Stimulated activated CD4-positive, alpha-beta T cell treated with anti-CD3 and anti-CD28 coated beads, Interleukin-4, amount 100 ng/mL, for 4 hours (primary cell): ENCODE results near the gene ADPRS.

Experiments used
- DNase-seq, 2 experiments: peaks; one replicate each; pipeline ENCODE4 v3.0.0-alpha.2; 2020

ADPRS gene

GRCh38 chr1:36109041-36109679, 20.5 kb downstream of the ADPRS start:
- peak in 1 of 2 experiments; percentile 14 for DNase-seq

- DNase-seq = no peak
These were observed 22.5 kb downstream of the ADPRS start for GRCh38 chr1:36111151-36111550.

GRCh38 chr1:36112823-36113222, 24.1 kb downstream of the ADPRS start:
- DNase-seq = no peak

- DNase-seq = no peak
These were observed 25.7 kb downstream of the ADPRS start for GRCh38 chr1:36114371-36114770.

- DNase-seq = no peak
These were observed 26.5 kb downstream of the ADPRS start for GRCh38 chr1:36115200-36115669.

GRCh38 chr1:36115931-36116330, 27.2 kb downstream of the ADPRS start:
- no peak for DNase-seq

- no peak for DNase-seq
These were observed 28.2 kb downstream of the ADPRS start for GRCh38 chr1:36116901-36117300.

- DNase-seq = no peak
These were observed 29.9 kb downstream of the ADPRS start for GRCh38 chr1:36118447-36119204.

GRCh38 chr1:36119456-36119855, 30.8 kb downstream of the ADPRS start:
- DNase-seq = no peak

- DNase-seq = no peak
These were observed 33.7 kb downstream of the ADPRS start for GRCh38 chr1:36122062-36123030.

- DNase-seq = no peak
These were observed 34.7 kb downstream of the ADPRS start for GRCh38 chr1:36123356-36123755.

GRCh38 chr1:36124404-36125128, 35.9 kb downstream of the ADPRS start:
- DNase-seq = no peak

- DNase-seq = no peak
These were observed 36.7 kb downstream of the ADPRS start, which contains the start of gene COL8A2 for GRCh38 chr1:36125129-36125991. Gene COL8A2, minus strand, starts transcription at chr1:36125222. Its CDS starts 24,980 bp downstream, at chr1:36100242.

GRCh38 chr1:36126005-36126716, 37.5 kb downstream of the ADPRS start:
- no peak for DNase-seq

GRCh38 chr1:36126797-36127500, 38.3 kb downstream of the ADPRS start:
- DNase-seq = peak in 1 of 2 experiments; percentile 33

- DNase-seq = no peak
These were observed 39.6 kb downstream of the ADPRS start for GRCh38 chr1:36128126-36128904.

- DNase-seq = no peak
These were observed 40.2 kb downstream of the ADPRS start for GRCh38 chr1:36128905-36129206.

- DNase-seq = no peak
These were observed 43.3 kb downstream of the ADPRS start for GRCh38 chr1:36132029-36132428.

GRCh38 chr1:36133484-36133883, 44.8 kb downstream of the ADPRS start:
- DNase-seq = no peak
